IMR-90 (cell line): ENCODE data around the gene AUTS2.

Source experiments
- CEBPB ChIP-seq: IDR thresholded peaks from 2 replicates; pipeline ENCODE4 v1.6.1; 2012; ENCODE audit warnings: low read depth, low read length, improper control_type of control experiment
- FOS ChIP-seq: fragments of 150-350 bp; IDR thresholded peaks from 2 replicates; pipeline ENCODE4 v1.6.1; 2016; ENCODE audit warnings: low read depth, low read length
- MAFK ChIP-seq: IDR thresholded peaks from 2 replicates; pipeline ENCODE4 v1.6.1; 2012; ENCODE audit warnings: low read depth, low read length, improper control_type of control experiment
- MXI1 ChIP-seq: IDR thresholded peaks from 2 replicates; pipeline ENCODE4 v1.6.1; 2012; ENCODE audit warnings: low read depth, mild to moderate bottlenecking, low read length, moderate library complexity, borderline replicate concordance
- POLR2A ChIP-seq: IDR thresholded peaks from 2 replicates; pipeline ENCODE4 v1.6.1; 2012; ENCODE audit warnings: mild to moderate bottlenecking, low read depth, low read length
- RAD21 ChIP-seq: IDR thresholded peaks from 2 replicates; pipeline ENCODE4 v1.6.1; 2012; ENCODE audit warnings: low read length, improper control_type of control experiment
- RCOR1 ChIP-seq: IDR thresholded peaks from 2 replicates; pipeline ENCODE4 v1.6.1; 2012; ENCODE audit warnings: mild to moderate bottlenecking, low read length, improper control_type of control experiment; ENCODE audit not compliant: insufficient replicate concordance
- RFX5 ChIP-seq: IDR thresholded peaks from 2 replicates; pipeline ENCODE4 v1.8.0; 2012; ENCODE audit warnings: low read depth, mild to moderate bottlenecking, low read length, moderate library complexity
- SMC3 ChIP-seq: fragments of 150-350 bp; IDR thresholded peaks from 2 replicates; pipeline ENCODE4 v1.6.1; 2016; ENCODE audit warnings: low read depth, mild to moderate bottlenecking, antibody characterized with exemption, low read length, moderate library complexity
- TF ChIP-seq, protein P1 (sequence below): conservative IDR thresholded peaks from 2 replicates; pipeline ENCODE4 v1.5.1; 2012; ENCODE audit warnings: mild to moderate bottlenecking, low read depth, low read length, improper control_type of control experiment
- TF ChIP-seq, protein P2 (sequence below): fragments of 150-350 bp; IDR thresholded peaks from 2 replicates; pipeline ENCODE4 v1.6.1; 2017; ENCODE audit warnings: mild to moderate bottlenecking, antibody characterized with exemption, low read length, low read depth

DNA sequence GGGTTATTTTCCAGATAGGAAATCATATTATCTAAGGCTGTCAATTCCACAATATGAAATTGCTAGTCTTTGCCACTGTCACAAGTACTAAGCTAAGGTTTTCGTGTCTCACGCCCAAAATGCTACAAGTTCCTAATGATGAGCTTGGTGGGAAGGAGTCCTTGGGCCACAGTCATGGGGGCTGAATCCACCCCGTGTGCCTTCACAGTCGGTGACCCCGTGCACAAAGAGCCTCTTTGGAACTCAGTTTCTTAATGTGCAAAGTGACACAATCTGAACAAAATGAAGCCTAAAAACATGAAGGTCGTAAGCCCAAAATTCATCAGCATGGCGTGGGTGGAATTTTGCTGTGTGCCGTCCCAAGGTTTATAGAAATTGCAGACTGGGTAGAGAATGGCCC is 1196.7 kb downstream of the AUTS2 start:
- TF ChIP-seq, protein P1, sequence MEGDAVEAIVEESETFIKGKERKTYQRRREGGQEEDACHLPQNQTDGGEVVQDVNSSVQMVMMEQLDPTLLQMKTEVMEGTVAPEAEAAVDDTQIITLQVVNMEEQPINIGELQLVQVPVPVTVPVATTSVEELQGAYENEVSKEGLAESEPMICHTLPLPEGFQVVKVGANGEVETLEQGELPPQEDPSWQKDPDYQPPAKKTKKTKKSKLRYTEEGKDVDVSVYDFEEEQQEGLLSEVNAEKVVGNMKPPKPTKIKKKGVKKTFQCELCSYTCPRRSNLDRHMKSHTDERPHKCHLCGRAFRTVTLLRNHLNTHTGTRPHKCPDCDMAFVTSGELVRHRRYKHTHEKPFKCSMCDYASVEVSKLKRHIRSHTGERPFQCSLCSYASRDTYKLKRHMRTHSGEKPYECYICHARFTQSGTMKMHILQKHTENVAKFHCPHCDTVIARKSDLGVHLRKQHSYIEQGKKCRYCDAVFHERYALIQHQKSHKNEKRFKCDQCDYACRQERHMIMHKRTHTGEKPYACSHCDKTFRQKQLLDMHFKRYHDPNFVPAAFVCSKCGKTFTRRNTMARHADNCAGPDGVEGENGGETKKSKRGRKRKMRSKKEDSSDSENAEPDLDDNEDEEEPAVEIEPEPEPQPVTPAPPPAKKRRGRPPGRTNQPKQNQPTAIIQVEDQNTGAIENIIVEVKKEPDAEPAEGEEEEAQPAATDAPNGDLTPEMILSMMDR = no peak
- TF ChIP-seq CEBPB (no peak), RAD21 (no peak), SMC3 (no peak), POLR2A (no peak), RFX5 (no peak), FOS (no peak), RCOR1 (no peak), MXI1 (no peak), MAFK (no peak)
- TF ChIP-seq, protein P2, sequence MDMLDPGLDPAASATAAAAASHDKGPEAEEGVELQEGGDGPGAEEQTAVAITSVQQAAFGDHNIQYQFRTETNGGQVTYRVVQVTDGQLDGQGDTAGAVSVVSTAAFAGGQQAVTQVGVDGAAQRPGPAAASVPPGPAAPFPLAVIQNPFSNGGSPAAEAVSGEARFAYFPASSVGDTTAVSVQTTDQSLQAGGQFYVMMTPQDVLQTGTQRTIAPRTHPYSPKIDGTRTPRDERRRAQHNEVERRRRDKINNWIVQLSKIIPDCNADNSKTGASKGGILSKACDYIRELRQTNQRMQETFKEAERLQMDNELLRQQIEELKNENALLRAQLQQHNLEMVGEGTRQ = no peak
